Measurements from ENCODE around the gene CIAO2B. TPM values are rescaled to one million over a fixed set of nuclear protein-coding genes. Genes with fewer than 3 reads are reported as not detected.

The CIAO2B gene
- 127 and 153 TPM in 2 replicates for total RNA-seq

DNA sequence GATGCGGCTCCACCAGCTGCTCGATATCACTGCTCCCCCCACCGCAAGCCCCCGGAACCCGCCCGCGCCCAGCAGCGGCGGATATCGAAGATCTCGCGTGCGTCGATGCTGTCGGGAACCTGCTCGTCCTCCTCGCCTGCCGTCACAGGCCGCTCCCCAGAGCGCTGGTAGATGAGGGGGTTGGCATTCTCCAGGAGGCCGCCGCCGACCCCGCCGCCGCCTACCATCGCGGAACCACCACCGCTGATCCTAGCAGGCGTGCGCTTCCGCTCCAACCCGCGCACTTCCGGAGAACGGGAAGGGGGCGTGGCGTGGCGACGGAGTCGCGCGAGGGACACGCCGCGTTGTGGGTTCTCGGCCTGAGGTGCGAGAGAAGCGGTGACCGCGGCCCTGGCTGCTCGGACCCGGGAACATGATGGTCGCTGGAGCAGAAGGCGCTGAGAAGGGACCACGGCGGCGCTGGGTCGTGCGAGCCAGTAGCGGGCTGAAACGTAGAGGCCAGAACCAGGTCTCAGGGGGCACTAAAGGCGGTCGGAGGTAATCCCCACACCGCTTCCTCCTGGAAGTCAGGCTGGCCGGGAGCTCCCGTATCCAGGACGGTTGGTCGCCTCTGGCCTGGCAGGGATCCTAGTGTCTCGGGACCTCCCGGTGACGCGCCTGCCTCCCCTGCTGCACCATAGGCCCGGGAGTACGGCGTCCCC, at the start of gene CIAO2B:
Gene CIAO2B (minus strand): TSS at position 265 of the 701 bp plus-strand sequence. CDS start 38 bp downstream, at position 227.

DNA sequence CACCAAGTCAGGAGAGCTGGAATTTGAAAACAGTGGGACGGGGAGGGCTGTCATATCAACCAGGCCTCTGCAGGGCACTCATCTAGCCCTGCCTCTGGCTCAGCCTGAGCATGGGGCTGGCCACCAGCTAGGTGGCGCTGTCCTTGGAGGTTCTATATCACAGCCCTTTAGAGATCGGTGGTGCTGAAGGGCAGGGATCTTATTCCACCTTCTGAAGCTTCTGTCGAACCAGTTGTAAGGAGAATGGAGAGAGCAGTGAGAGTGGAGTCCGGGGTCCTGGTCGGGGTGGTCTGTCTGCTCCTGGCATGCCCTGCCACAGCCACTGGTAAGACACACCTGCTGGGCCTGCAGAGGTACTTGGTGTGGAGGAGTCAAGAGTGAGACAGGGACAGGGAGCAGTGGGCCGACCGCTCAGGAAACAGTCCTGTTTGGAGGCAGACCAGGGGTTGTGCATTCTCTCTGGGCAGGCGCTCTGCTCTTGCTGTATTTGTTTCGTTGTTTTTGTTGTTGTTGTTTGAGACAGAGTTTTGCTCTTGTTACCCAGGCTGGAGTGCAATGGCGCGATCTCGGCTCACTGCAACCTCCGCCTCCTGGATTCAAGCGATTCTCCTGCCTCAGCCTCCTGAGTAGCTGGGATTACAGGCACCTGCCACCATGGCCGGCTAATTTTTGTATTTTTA, 27.0 kb upstream of the CIAO2B start, which contains the start of gene CES3:
Gene CES3 (plus strand): TSS at position 202 of the 680 bp plus-strand sequence. CDS start 42 bp downstream, at position 244.

DNA sequence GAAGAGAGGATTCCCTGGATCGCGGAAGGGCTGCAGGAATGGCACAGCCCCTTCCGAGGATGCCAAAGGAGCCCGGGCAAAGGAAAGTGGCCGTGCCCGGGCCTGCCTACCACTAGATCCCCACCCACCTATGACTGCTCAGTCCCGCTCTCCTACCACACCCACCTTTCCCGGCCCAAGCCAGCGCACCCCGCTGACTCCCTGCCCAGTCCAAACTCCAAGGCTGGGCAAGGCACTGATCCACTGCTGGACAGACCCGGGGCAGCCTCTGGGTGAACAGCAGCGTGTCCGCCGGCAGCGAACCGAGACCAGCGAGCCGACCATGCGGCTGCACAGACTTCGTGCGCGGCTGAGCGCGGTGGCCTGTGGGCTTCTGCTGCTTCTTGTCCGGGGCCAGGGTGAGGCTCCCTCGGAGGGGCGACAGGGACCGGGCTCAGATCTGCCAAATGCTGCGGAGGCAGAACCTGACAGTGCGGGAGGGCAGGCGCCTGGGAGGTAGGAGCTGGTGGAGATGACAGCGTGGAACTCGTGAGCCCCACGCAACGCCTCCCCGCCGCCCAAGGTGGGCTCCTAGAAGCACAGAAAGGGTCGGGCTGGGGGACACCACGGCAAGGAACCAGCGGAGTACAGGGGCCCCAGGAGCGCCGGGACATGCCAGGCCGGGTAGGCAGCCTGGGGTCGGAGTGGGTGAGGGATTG, 1.3 kb upstream of the CIAO2B start, which contains the start of gene CES2:
Gene CES2 (plus strand): TSS at position 203 of the 698 bp plus-strand sequence. CDS start 120 bp downstream, at position 323.

DNA sequence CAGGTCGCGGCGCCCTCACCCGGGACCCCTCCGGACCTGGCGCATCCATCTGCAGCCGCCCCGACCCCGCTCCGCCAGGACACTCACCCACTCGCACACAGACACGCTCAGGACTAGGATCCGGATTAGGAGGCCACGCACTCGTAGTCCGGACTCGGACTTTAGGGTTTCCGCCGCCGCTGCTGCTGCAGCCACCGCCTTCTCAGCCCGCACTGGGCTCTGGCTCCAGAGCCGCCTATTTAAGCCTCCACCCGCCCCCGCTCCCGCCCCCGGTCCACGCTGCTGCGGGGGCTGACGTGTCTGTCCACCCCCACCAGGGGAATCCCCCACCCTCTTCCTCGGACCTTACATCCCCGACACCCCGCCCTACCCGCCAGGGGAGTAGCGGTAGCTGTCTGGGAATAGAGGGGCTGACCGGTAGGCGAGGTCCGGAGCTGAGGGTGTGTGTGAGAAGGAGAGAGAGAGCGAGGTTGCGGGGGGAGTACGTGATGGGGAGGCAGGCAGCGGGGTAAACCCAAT, 8.8 kb downstream of the CIAO2B start, which contains the start of gene RRAD:
Gene RRAD (minus strand): TSS at position 214 of the 519 bp plus-strand sequence. CDS start 356 bp downstream, outside the sequence.

DNA sequence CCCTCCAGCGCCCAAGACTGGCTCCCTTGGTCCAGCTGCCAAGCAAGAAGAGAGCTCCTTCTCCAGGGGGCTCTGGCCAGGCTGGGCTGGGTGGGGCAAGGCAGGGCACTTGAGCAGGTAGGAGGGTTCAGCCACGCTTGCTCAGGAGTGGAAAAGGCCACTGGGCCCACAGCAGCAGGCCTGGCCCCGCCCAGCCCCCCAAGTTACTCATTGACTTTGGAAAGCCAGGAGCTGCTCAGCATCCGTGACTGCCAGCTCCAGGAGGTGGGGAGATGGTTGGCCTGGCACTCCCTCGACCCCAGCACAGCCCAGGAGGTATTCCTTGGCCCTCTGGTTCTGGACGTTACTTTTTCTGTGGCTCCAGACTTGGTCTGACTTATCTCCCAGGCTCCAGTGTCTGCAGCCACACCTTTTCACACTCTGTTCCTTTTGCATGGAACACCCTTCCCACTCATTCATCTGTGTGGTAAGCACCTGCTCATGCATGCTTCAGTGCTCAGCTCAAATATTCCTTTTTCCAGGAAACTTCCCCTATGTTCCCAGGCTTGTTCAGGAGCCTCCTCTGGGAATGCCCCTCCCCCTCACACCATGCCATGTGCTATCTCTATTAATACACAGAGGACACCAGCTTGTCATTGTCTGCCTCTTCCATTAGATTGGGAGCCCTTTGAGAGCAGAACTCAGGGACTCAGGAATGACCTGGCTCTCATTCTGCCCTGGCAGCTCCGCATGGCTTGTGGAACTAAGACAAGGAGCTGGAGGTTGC, 15.2 kb downstream of the CIAO2B start, which contains the start of gene CDH16:
Gene CDH16 (minus strand): TSS at position 83 of the 766 bp plus-strand sequence. CDS start 820 bp downstream, outside the sequence.

Other genes starting within 250 kb of the CIAO2B start
- gene CMTM4, start 237.7 kb downstream of the CIAO2B start, total RNA-seq, result 7.7 and 8.9 TPM in 2 replicates
- 179 and 194 TPM in 2 replicates for gene DYNC1LI2, start 182.8 kb downstream of the CIAO2B start, total RNA-seq
- gene TERB1, start 132.8 kb downstream of the CIAO2B start, total RNA-seq, result not detected in 2 replicates
- 53.1 and 78.5 TPM in 2 replicates for gene NAE1, start 103.4 kb downstream of the CIAO2B start, total RNA-seq
- gene CA7, start 90.0 kb downstream of the CIAO2B start, total RNA-seq, result not detected in 2 replicates
- gene PDP2, start 53.9 kb downstream of the CIAO2B start, total RNA-seq, result 6.1 and 14.5 TPM in 2 replicates
- under 0.01 and 0.17 TPM in 2 replicates for gene CDH16, start 15.5 kb downstream of the CIAO2B start, total RNA-seq
- gene RRAD, start 8.9 kb downstream of the CIAO2B start, total RNA-seq, result 1.7 and 26.5 TPM in 2 replicates
- 26.3 and 56.6 TPM in 2 replicates for gene CES2, start 1.1 kb upstream of the CIAO2B start, total RNA-seq
- 0.66 and 1.9 TPM in 2 replicates for gene CES3, start 26.9 kb upstream of the CIAO2B start, total RNA-seq
- 1.6 and 6.5 TPM in 2 replicates for gene CES4A, start 54.2 kb upstream of the CIAO2B start, total RNA-seq
- 53.4 and 89.9 TPM in 2 replicates for gene CBFB, start 94.7 kb upstream of the CIAO2B start, total RNA-seq
- 16.0 and 19.4 TPM in 2 replicates for gene PHAF1, start 175.5 kb upstream of the CIAO2B start, total RNA-seq
- gene B3GNT9, start 216.6 kb upstream of the CIAO2B start, total RNA-seq, result 55.6 and 102 TPM in 2 replicates
- gene TRADD, start 225.5 kb upstream of the CIAO2B start, total RNA-seq, result 25.3 and 35.1 TPM in 2 replicates
- 21.7 and 26.3 TPM in 2 replicates for gene FBXL8, start 225.6 kb upstream of the CIAO2B start, total RNA-seq
- 12.9 and 50.4 TPM in 2 replicates for gene HSF4, start 230.3 kb upstream of the CIAO2B start, total RNA-seq
- gene NOL3, start 236.1 kb upstream of the CIAO2B start, total RNA-seq, result 12.8 and 18.5 TPM in 2 replicates
- gene MATCAP1, start 249.6 kb upstream of the CIAO2B start, total RNA-seq, result 20.8 and 24.9 TPM in 2 replicates